ENCODE measurements around the gene PDE4A.
"Not testable (repeated sequence)": the region's sequence is repeated elsewhere in the genome, so short reads cannot be mapped to it uniquely, and the experiment has no call there.

PDE4A gene

GRCh38 chr19:10404888-10405820 is 15.2 kb upstream of the PDE4A start:
- DNase-seq: no peak

- DNase-seq: no peak
Observed at GRCh38 chr19:10406191-10406590, 14.1 kb upstream of the PDE4A start.

GRCh38 chr19:10407096-10407495 is 13.2 kb upstream of the PDE4A start:
- DNase-seq: no peak

GRCh38 chr19:10408511-10409283 is 11.6 kb upstream of the PDE4A start:
- DNase-seq: no peak

GRCh38 chr19:10411224-10411623 is 9.1 kb upstream of the PDE4A start:
- not testable (repeated sequence) for DNase-seq

GRCh38 chr19:10412257-10412977 is 7.9 kb upstream of the PDE4A start:
- no peak for DNase-seq

- no peak for DNase-seq
Observed at GRCh38 chr19:10416083-10416379, 4.3 kb upstream of the PDE4A start.

GRCh38 chr19:10416380-10417257 is 3.7 kb upstream of the PDE4A start:
- DNase-seq: peak; percentile 62

GRCh38 chr19:10417541-10418234 is 2.6 kb upstream of the PDE4A start:
- no peak for DNase-seq

- no peak for DNase-seq
Observed at GRCh38 chr19:10418235-10418484, 2.2 kb upstream of the PDE4A start.

- no peak for DNase-seq
Observed at GRCh38 chr19:10418485-10419199, 1.7 kb upstream of the PDE4A start.

- DNase-seq: no peak
Observed at GRCh38 chr19:10419200-10419645, 1.1 kb upstream of the PDE4A start.

GRCh38 chr19:10419646-10420443 is 493 bp upstream of the PDE4A start:
- DNase-seq: no peak

GRCh38 chr19:10421240-10422045 is 1.1 kb downstream of the PDE4A start:
- DNase-seq: no peak

- no peak for DNase-seq
Observed at GRCh38 chr19:10422046-10422461, 1.7 kb downstream of the PDE4A start.

GRCh38 chr19:10422846-10423245 is 2.5 kb downstream of the PDE4A start:
- no peak for DNase-seq

GRCh38 chr19:10424011-10424637 is 3.8 kb downstream of the PDE4A start:
- DNase-seq: no peak

- no peak for DNase-seq
Observed at GRCh38 chr19:10427169-10427568, 6.8 kb downstream of the PDE4A start.

GRCh38 chr19:10428996-10429381 is 8.7 kb downstream of the PDE4A start:
- DNase-seq: no peak
